ENCODE measurements around the gene TMEM170A. TPM values are rescaled to one million over a fixed set of nuclear protein-coding genes. Genes with fewer than 3 reads are reported as not detected.

Gene TMEM170A
- total and polyA plus RNA-seq, 10 of the 15 experiments (the other 5 are each of a cell fraction or from before 2014, with no cell fraction given), result 7.3 to 28.2 (median 20.9) TPM

- no peak for TF ChIP-seq REST (IDR thresholded peaks at IDR 0.05; ENCODE audit: low read depth, low read length)
- 0 out of 2 replicates have a peak, but pooled peaks have one; percentile 8 for TF ChIP-seq PAX5 (IDR thresholded peaks at IDR 0.05; ENCODE audit: borderline replicate concordance, low read depth, low read length)
- TF ChIP-seq NRF1 (conservative IDR thresholded peaks at IDR 0.05; ENCODE audit: low read depth, low read length), result peak; percentile 78
- TF ChIP-seq RAD51 (IDR thresholded peaks at IDR 0.05), result peak; percentile 61
- TF ChIP-seq FOXM1 (IDR thresholded peaks at IDR 0.05; ENCODE audit: low read depth, low read length), result 0 out of 2 replicates have a peak, but pooled peaks have one; percentile 7
- TF ChIP-seq ZBTB40 (IDR thresholded peaks at IDR 0.05; ENCODE audit: borderline replicate concordance), result no peak; the same call in 1 of the 2 replicates
- no peak for TF ChIP-seq FOS (IDR thresholded peaks at IDR 0.05; ENCODE audit: borderline replicate concordance, extremely low read depth, insufficient read length)
- TF ChIP-seq BCLAF1 (IDR thresholded peaks at IDR 0.05), result no peak
- TF ChIP-seq NFYB (IDR thresholded peaks at IDR 0.05; ENCODE audit: insufficient read depth, low read depth, low read length), result 0 out of 2 replicates have a peak, but pooled peaks have one; percentile 31
- no peak for TF ChIP-seq STAT1 (conservative IDR thresholded peaks at IDR 0.05)
- TF ChIP-seq POU2F2 (IDR thresholded peaks at IDR 0.05; ENCODE audit: borderline replicate concordance, low read depth, low read length), result peak; percentile 38; the same call in 1 of the 3 replicates
- no peak for TF ChIP-seq SMAD1 (IDR thresholded peaks at IDR 0.05; ENCODE audit: low read depth, partially characterized antibody)
- TF ChIP-seq ELK1 (IDR thresholded peaks at IDR 0.05; ENCODE audit: low read depth, low read length), result no peak
- TF ChIP-seq EGR1 (IDR thresholded peaks at IDR 0.05; ENCODE audit: borderline replicate concordance in 1 of 2, low read depth in 2 of 2, low read length in 2 of 2), result no peak
- no peak for TF ChIP-seq TARDBP (IDR thresholded peaks at IDR 0.05; ENCODE audit: borderline replicate concordance)
- TF ChIP-seq HDAC2 (IDR thresholded peaks at IDR 0.05), result 0 out of 2 replicates have a peak, but pooled peaks have one; percentile 38
- peak; percentile 87 for TF ChIP-seq MXI1 (IDR thresholded peaks at IDR 0.05; ENCODE audit: low read depth, low read length)
- TF ChIP-seq PAX8 (IDR thresholded peaks at IDR 0.05), result no peak
These were observed 30.6 kb downstream of the TMEM170A start (continued) for GRCh38 chr16:75433732-75434413.
